Neural cell (in vitro differentiated cells): Measurements from ENCODE around the gene COL8A1. TPM values are rescaled to one million over a fixed set of nuclear protein-coding genes. Genes with fewer than 3 reads are reported as not detected.
A peak's percentile ranks its signal among the peaks of the same experiment; 100 is the strongest.

Experiments used
- H2AFZ ChIP-seq: fragments of 200-600, 300-800 bp; sonication (generic), shearing (Covaris generic); 2 replicates; pipeline ENCODE4 v1.6.0; 2014; ENCODE audit warnings: low read depth, mild to moderate bottlenecking, antibody characterized with exemption, low read length, moderate library complexity
- H3F3A ChIP-seq: fragments of 200-600 bp; shearing (Covaris generic); 2 replicates; pipeline ENCODE4 v1.6.1; 2016; ENCODE audit warnings: mild to moderate bottlenecking, moderate library complexity, mixed read lengths, antibody characterized with exemption, low read length; ENCODE audit not compliant: insufficient read depth, poor library complexity, severe bottlenecking
- H3K27ac ChIP-seq: fragments of 200-600, 300-800 bp; sonication (generic), shearing (Covaris generic); 2 replicates; pipeline ENCODE4 v1.5.1; 2014; ENCODE audit warnings: mild to moderate bottlenecking, low read length, moderate library complexity
- H3K27me3 ChIP-seq: fragments of 300-800, 200-600 bp; sonication (generic), shearing (Covaris generic); 2 replicates; pipeline ENCODE4 v1.6.0; 2014; ENCODE audit warnings: mild to moderate bottlenecking, low read depth, low read length, moderate library complexity; ENCODE audit not compliant: insufficient read depth
- H3K36me3 ChIP-seq: fragments of 300-800, 200-600 bp; sonication (generic), shearing (Covaris generic); 2 replicates; pipeline ENCODE4 v1.5.1; 2014; ENCODE audit warnings: mild to moderate bottlenecking, antibody characterized with exemption, low read length, moderate library complexity; ENCODE audit not compliant: insufficient read depth
- H3K4me2 ChIP-seq: fragments of 300-800, 200-600 bp; sonication (generic), shearing (Covaris generic); 2 replicates; pipeline ENCODE4 v1.6.0; 2014; ENCODE audit warnings: mild to moderate bottlenecking, low read length
- H3K4me3 ChIP-seq: fragments of 300-800, 200-600 bp; sonication (generic), shearing (Covaris generic); 2 replicates; pipeline ENCODE4 v1.5.1; 2014; ENCODE audit warnings: mild to moderate bottlenecking, low read length, moderate library complexity
- H3K79me2 ChIP-seq: fragments of 200-600 bp; shearing (Covaris generic); replicated peaks from 2 replicates; pipeline ENCODE4 v1.6.0; 2014; ENCODE audit warnings: mild to moderate bottlenecking, low read length, moderate library complexity; ENCODE audit not compliant: insufficient read depth
- H3K9ac ChIP-seq: fragments of 300-800, 200-600 bp; sonication (generic), shearing (Covaris generic); 2 replicates; pipeline ENCODE4 v1.6.1; 2016; ENCODE audit warnings: mild to moderate bottlenecking, low read length, mixed read lengths
- H3K9me2 ChIP-seq: fragments of 200-600 bp; shearing (Covaris generic); 2 replicates; pipeline ENCODE4 v1.6.1; 2016; ENCODE audit warnings: mild to moderate bottlenecking, low read length, mixed read lengths; ENCODE audit not compliant: insufficient read depth
- H3K9me3 ChIP-seq: fragments of 200-600, 300-800 bp; sonication (generic), shearing (Covaris generic); 2 replicates; pipeline ENCODE4 v1.6.1; 2016; ENCODE audit warnings: mild to moderate bottlenecking, mixed run types, low read length, moderate library complexity, mixed read lengths
- H4K20me1 ChIP-seq: fragments of 200-600 bp; shearing (Covaris generic); 2 replicates; pipeline ENCODE4 v1.6.1; 2016; ENCODE audit warnings: mild to moderate bottlenecking, mixed run types; ENCODE audit not compliant: insufficient read depth
- EP300 ChIP-seq: fragments of 450-650 bp; conservative IDR thresholded peaks from 2 replicates; pipeline ENCODE4 v1.6.1; 2014; ENCODE audit warnings: antibody characterized with exemption, mild to moderate bottlenecking, moderate library complexity; ENCODE audit not compliant: poor library complexity, severe bottlenecking
- EZH2 ChIP-seq: fragments of 200-600, 300-800 bp; shearing (Covaris generic), sonication (generic); IDR thresholded peaks from 2 replicates; pipeline ENCODE4 v1.6.1; 2014; ENCODE audit warnings: antibody characterized with exemption, low read length, borderline replicate concordance, mild to moderate bottlenecking; ENCODE audit not compliant: insufficient read depth, poor library complexity, severe bottlenecking
- MXI1 ChIP-seq: fragments of 450-650 bp; conservative IDR thresholded peaks from 2 replicates; pipeline ENCODE4 v1.6.1; 2014; ENCODE audit warnings: antibody characterized with exemption, mild to moderate bottlenecking; ENCODE audit not compliant: poor library complexity, severe bottlenecking
- POLR2AphosphoS5 ChIP-seq: IDR thresholded peaks from 2 replicates; pipeline ENCODE4 v1.6.1; 2012
- RAD21 ChIP-seq: fragments of 450-650 bp; conservative IDR thresholded peaks from 2 replicates; pipeline ENCODE4 v1.6.1; 2014; ENCODE audit warnings: antibody characterized with exemption, mild to moderate bottlenecking, moderate library complexity
- REST ChIP-seq: IDR thresholded peaks from 2 replicates; pipeline ENCODE4 v1.6.1; 2012; ENCODE audit warnings: borderline replicate concordance
- SMC3 ChIP-seq: fragments of 450-650 bp; conservative IDR thresholded peaks from 2 replicates; pipeline ENCODE4 v1.6.1; 2014; ENCODE audit warnings: antibody characterized with exemption, mild to moderate bottlenecking, moderate library complexity; ENCODE audit not compliant: poor library complexity
- TAF1 ChIP-seq: IDR thresholded peaks from 2 replicates; pipeline ENCODE4 v1.6.1; 2012; ENCODE audit warnings: low read depth
- polyA plus RNA-seq: library from polyadenylated mRNA; depleted of rRNA; stranded (reverse); fragments of >200 nt; gene quantifications from 2 replicates; pipeline ENCODE4 v1.2.3, GENCODE V29; 2014
- TF ChIP-seq, protein P1 (sequence below): fragments of 450-650 bp; IDR thresholded peaks from 2 replicates; pipeline ENCODE4 v1.5.1; 2014; ENCODE audit warnings: antibody characterized with exemption, mild to moderate bottlenecking, moderate library complexity; ENCODE audit not compliant: poor library complexity, severe bottlenecking

The COL8A1 gene
- polyA plus RNA-seq, 1 donor from 2014 or later: 0.04 TPM

- no peaks in the 10 kb centered on the region for H3K79me2 ChIP-seq
- H3K4me2 ChIP-seq: peak overlapping the region; percentile 4
- peak overlapping the region; percentile 45 for H3K9ac ChIP-seq
Measured at GRCh38 chr3:99647081-99647480, 8.7 kb downstream of the COL8A1 start.

DNA sequence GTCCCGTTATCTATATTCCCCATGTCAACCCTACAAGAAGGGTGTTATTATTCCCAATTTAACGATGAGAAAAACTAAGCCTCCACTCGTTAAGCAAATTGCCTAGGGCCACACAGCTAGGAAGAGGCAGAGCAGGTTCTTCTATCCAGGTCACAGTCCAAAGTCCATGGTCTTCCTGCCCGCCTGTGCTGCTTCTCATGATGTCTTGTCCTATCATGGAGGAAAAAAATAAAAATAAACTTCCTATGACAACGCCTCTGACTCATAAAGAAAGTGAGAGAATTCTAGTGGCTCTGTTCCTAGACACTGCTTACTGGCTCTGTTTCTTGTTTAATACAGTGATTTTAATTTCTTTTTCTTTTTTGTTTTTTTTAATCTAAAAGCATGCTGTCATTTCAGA is 9.7 kb downstream of the COL8A1 start:
- Histone ChIP-seq H3K9me2 (no peaks in the 10 kb centered on the region), H3K4me2 (no peak overlapping the region), H3K9me3 (no peaks in the 10 kb centered on the region), H4K20me1 (no peaks in the 10 kb centered on the region), H3F3A (no peaks in the 10 kb centered on the region), H3K9ac (peak overlapping the region; percentile 45), H3K27ac (peak overlapping the region; percentile 84), H3K36me3 (no peaks in the 10 kb centered on the region), H2AFZ (no peak overlapping the region), H3K79me2 (no peaks in the 10 kb centered on the region), H3K27me3 (no peaks in the 10 kb centered on the region), H3K4me3 (no peak overlapping the region)
- TF ChIP-seq SMC3 (no peak), EZH2 (no peak), POLR2AphosphoS5 (no peak), EP300 (no peak), RAD21 (no peak), REST (no peak), MXI1 (no peak), TAF1 (no peak)
- TF ChIP-seq, protein P1, sequence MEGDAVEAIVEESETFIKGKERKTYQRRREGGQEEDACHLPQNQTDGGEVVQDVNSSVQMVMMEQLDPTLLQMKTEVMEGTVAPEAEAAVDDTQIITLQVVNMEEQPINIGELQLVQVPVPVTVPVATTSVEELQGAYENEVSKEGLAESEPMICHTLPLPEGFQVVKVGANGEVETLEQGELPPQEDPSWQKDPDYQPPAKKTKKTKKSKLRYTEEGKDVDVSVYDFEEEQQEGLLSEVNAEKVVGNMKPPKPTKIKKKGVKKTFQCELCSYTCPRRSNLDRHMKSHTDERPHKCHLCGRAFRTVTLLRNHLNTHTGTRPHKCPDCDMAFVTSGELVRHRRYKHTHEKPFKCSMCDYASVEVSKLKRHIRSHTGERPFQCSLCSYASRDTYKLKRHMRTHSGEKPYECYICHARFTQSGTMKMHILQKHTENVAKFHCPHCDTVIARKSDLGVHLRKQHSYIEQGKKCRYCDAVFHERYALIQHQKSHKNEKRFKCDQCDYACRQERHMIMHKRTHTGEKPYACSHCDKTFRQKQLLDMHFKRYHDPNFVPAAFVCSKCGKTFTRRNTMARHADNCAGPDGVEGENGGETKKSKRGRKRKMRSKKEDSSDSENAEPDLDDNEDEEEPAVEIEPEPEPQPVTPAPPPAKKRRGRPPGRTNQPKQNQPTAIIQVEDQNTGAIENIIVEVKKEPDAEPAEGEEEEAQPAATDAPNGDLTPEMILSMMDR: no peak

More at GRCh38 chr3:99647081-99647480, 8.7 kb downstream of the COL8A1 start:
- Histone ChIP-seq H4K20me1 (no peaks in the 10 kb centered on the region), H3K27me3 (no peaks in the 10 kb centered on the region), H3K27ac (peak overlapping the region; percentile 84), H3K4me3 (peak overlapping the region; percentile 10), H2AFZ (peak overlapping the region; percentile 11), H3F3A (no peaks in the 10 kb centered on the region), H3K36me3 (no peaks in the 10 kb centered on the region), H3K9me2 (no peaks in the 10 kb centered on the region), H3K9me3 (no peaks in the 10 kb centered on the region)
- TF ChIP-seq SMC3: no peak
- peak; percentile 13 for TF ChIP-seq POLR2AphosphoS5
- no peak for TF ChIP-seq EZH2
- no peak for TF ChIP-seq TAF1
- peak; percentile 37 for TF ChIP-seq EP300
- no peak for TF ChIP-seq MXI1
